ENCODE measurements around the gene HES4. TPM values are rescaled to one million over a fixed set of nuclear protein-coding genes. Genes with fewer than 3 reads are reported as not detected.

HES4 gene
- total and polyA plus RNA-seq, 2 donors (not counting 3 experiments of a cell fraction or from before 2014, with no cell fraction given): 30.5 to 37.6 TPM

- ChIA-PET POLR2A (no interaction called here), CTCF (interaction anchor here (0.8 to 1.7 kb wide), 2 partner anchors 26 to 53 kb away, joined by 3 to 4 read pairs; no protein-coding TSS in a partner anchor)
- H3K9me3 ChIP-seq (replicated peaks; ENCODE audit: control insufficient read depth, insufficient read depth, low read length): no peaks in the 10 kb centered on the region
- H3K9me1 ChIP-seq (replicated peaks; ENCODE audit: control insufficient read depth, extremely low read depth, insufficient read depth, low read length): no peaks in the 10 kb centered on the region
- no TSS peak for BruUV-seq (replicated peaks)
- no peak for TF ChIP-seq EZH2 (IDR thresholded peaks at IDR 0.05; ENCODE audit: borderline replicate concordance, low read depth, low read length, severe bottlenecking)
- TF ChIP-seq POLR2AphosphoS5 (IDR thresholded peaks at IDR 0.05; ENCODE audit: insufficient read depth, low read depth, low read length): no peak
- TF ChIP-seq FOS (IDR thresholded peaks at IDR 0.05; ENCODE audit: borderline replicate concordance, insufficient read depth, low read length): no peak
- no peak for TF ChIP-seq POLR2A (IDR thresholded peaks at IDR 0.05; ENCODE audit: low read depth, low read length)
- no peak for TF ChIP-seq GATA2 (IDR thresholded peaks at IDR 0.05; ENCODE audit: insufficient read depth, insufficient read length, low read depth, low read length)
- TF ChIP-seq, protein P1, sequence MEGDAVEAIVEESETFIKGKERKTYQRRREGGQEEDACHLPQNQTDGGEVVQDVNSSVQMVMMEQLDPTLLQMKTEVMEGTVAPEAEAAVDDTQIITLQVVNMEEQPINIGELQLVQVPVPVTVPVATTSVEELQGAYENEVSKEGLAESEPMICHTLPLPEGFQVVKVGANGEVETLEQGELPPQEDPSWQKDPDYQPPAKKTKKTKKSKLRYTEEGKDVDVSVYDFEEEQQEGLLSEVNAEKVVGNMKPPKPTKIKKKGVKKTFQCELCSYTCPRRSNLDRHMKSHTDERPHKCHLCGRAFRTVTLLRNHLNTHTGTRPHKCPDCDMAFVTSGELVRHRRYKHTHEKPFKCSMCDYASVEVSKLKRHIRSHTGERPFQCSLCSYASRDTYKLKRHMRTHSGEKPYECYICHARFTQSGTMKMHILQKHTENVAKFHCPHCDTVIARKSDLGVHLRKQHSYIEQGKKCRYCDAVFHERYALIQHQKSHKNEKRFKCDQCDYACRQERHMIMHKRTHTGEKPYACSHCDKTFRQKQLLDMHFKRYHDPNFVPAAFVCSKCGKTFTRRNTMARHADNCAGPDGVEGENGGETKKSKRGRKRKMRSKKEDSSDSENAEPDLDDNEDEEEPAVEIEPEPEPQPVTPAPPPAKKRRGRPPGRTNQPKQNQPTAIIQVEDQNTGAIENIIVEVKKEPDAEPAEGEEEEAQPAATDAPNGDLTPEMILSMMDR (IDR thresholded peaks at IDR 0.05; ENCODE audit: extremely low read depth in 1 of 2, insufficient read depth in 1 of 2, low read depth in 1 of 2, low read length in 2 of 2): no peak
- no peak for TF ChIP-seq JUN (IDR thresholded peaks at IDR 0.05; ENCODE audit: borderline replicate concordance, insufficient read depth, insufficient read length, low read depth)
- no peak for TF ChIP-seq MYC (IDR thresholded peaks at IDR 0.05; ENCODE audit: low read depth, low read length)
- TF ChIP-seq MAX (IDR thresholded peaks at IDR 0.05; ENCODE audit: insufficient read depth, insufficient read length): no peak
- no peak overlapping the region for H3K4me2 ChIP-seq (ENCODE audit: insufficient read depth, low read length)
- H3K9ac ChIP-seq (replicated peaks; ENCODE audit: extremely low read depth, insufficient read depth, low read length): no peak overlapping the region
- H2AFZ ChIP-seq (ENCODE audit: low read depth, low read length): no peak overlapping the region
- H3K4me3 ChIP-seq (replicated peaks in 1 of 3; ENCODE audit: insufficient read depth in 1 of 3, low read depth in 1 of 3, low read length in 3 of 3): no peak overlapping the region
- intact Hi-C loops (cut with micrococcal nuclease): no loop called here
- H3K36me3 ChIP-seq (ENCODE audit: control insufficient read depth in 2 of 2, extremely low read depth in 1 of 2, insufficient read depth in 2 of 2, low read length in 2 of 2): peaks cover 0 to 10% of the 10 kb centered on the region in 2 experiments
- H3K79me2 ChIP-seq (ENCODE audit: control insufficient read depth, insufficient read depth, low read length): no peaks in the 10 kb centered on the region
- FAIRE-seq: no peak
- no peaks in the 10 kb centered on the region for H4K20me1 ChIP-seq (replicated peaks; ENCODE audit: control insufficient read depth, extremely low read depth, insufficient read depth, low read length)
- dilution Hi-C loops (cut with MboI; ENCODE audit: extremely low pct_ligation_motif_present, low sequenced_read_pairs): no loop called here
- no peak overlapping the region for H3K27ac ChIP-seq (ENCODE audit: insufficient read depth, low read depth, low read length)
- H3K4me1 ChIP-seq (ENCODE audit: control insufficient read depth, extremely low read depth, insufficient read depth, low read length): peaks cover 7% of the 10 kb centered on the region
- DNase-seq (ENCODE audit: low read depth, low spot score): no peak
- H3K27me3 ChIP-seq (ENCODE audit: control insufficient read depth in 2 of 2, insufficient read depth in 2 of 2, low read length in 2 of 2): no peaks in the 10 kb centered on the region
Observed at GRCh38 chr1:1037366-1038327, 37.8 kb upstream of the HES4 start.
